Astrocyte of the cerebellum (primary cell): ENCODE results near the gene ANKRD2.

ENCODE experiments used
- DNase-seq: peaks from one replicate; pipeline ENCODE4 v3.0.0-alpha.2; 2011; ENCODE audit warnings: low read depth
- H3K4me3 ChIP-seq: 2 replicates; pipeline ENCODE4 v1.5.1; 2011; ENCODE audit warnings: mild to moderate bottlenecking, low read depth, low read length, moderate library complexity
- CTCF ChIP-seq: IDR thresholded peaks from 2 replicates; pipeline ENCODE4 v1.5.1; 2012; ENCODE audit warnings: low read length, low read depth, moderate library complexity, mild to moderate bottlenecking; ENCODE audit errors: missing control alignments
- in situ Hi-C: cut with HindIII; loops from 2 replicates; pipeline ENCODE4 v1.10.0; 2017; ENCODE audit warnings: low sequenced_read_pairs

The ANKRD2 gene

DNA sequence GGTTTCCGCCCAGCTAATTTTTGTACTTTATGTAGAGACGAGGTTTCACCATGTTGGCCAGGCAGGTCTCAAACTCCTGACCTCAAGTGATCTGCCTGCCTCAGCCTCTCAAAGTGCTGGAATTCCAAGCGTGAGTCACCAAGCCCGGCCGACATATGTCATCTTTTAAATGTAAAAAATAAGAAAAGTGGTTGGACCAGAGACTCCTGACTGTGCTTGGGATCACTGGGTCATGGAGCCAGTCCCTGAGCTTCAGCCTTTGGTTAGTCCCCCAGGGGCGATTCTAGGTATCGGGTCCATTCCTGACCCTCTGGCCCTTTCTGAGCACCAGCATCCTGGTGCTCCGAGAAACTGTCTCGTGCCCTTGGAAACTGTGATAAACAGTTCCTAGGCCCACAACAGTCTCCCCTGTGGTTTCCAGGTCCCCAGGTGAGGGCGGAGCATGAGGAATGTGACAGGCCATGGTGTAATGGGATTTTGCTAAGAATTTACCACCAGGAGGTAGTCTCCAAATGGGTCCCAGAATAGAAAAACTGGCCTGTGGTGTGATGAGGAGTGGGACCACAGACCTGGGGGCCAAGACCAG, 41.1 kb upstream of the ANKRD2 start:
- DNase-seq, result no peak
- TF ChIP-seq CTCF, result no peak
- in situ Hi-C loops, result no loop called here
- H3K4me3 ChIP-seq, result no peak overlapping the region

- H3K4me3 ChIP-seq, result no peak overlapping the region
- no peak for TF ChIP-seq CTCF
- in situ Hi-C loops, result no loop called here
- DNase-seq, result no peak
Measured at GRCh38 chr10:97532935-97533671, 39.5 kb upstream of the ANKRD2 start.

- in situ Hi-C loops, result no loop called here
- DNase-seq, result no peak
- H3K4me3 ChIP-seq, result no peak overlapping the region
- no peak for TF ChIP-seq CTCF
Measured at GRCh38 chr10:97533888-97534287, 38.7 kb upstream of the ANKRD2 start.

- peak; percentile 56 for TF ChIP-seq CTCF
- in situ Hi-C loops, result no loop called here
- DNase-seq, result no peak
- no peak overlapping the region for H3K4me3 ChIP-seq
Measured at GRCh38 chr10:97534746-97535367, 37.7 kb upstream of the ANKRD2 start.

GRCh38 chr10:97537186-97537869, 35.3 kb upstream of the ANKRD2 start:
- in situ Hi-C loops, result no loop called here
- DNase-seq, result no peak
- TF ChIP-seq CTCF, result no peak
- H3K4me3 ChIP-seq, result no peak overlapping the region

- H3K4me3 ChIP-seq, result no peak overlapping the region
- DNase-seq, result no peak
- in situ Hi-C loops, result no loop called here
- TF ChIP-seq CTCF, result no peak
Measured at GRCh38 chr10:97538411-97538810, 34.2 kb upstream of the ANKRD2 start.
